HL-60 (cell line): ENCODE results near the gene METRN.
A peak's percentile ranks its signal among the peaks of the same experiment; 100 is the strongest.

Experiments
- DNase-seq, 2 experiments: peaks; one replicate each; pipeline ENCODE4 v3.0.0-alpha.2; 2010 to 2020; ENCODE audit warnings: low read depth in 1 of 2, low spot score in 1 of 2
- H3K27ac ChIP-seq: fragments of 250-450 bp; sonication (Bioruptor Pico); replicated peaks from 2 replicates; pipeline ENCODE4 v1.5.1; 2020; ENCODE audit warnings: mild to moderate bottlenecking, moderate library complexity
- H3K27me3 ChIP-seq: fragments of 250-450 bp; sonication (Bioruptor Pico); 2 replicates; pipeline ENCODE4 v1.5.1; 2021; ENCODE audit warnings: mild to moderate bottlenecking, moderate library complexity; ENCODE audit not compliant: insufficient read depth, poor library complexity, severe bottlenecking
- H3K4me3 ChIP-seq: replicated peaks from 2 replicates; pipeline ENCODE4 v1.5.1; 2011; ENCODE audit warnings: mild to moderate bottlenecking, control low read depth, low read length; ENCODE audit not compliant: insufficient read depth
- GABPA ChIP-seq: IDR thresholded peaks from 2 replicates; pipeline ENCODE4 v1.6.1; 2012; ENCODE audit warnings: low read depth
- POLR2AphosphoS5 ChIP-seq: IDR thresholded peaks from 2 replicates; pipeline ENCODE4 v1.6.1; 2012; ENCODE audit warnings: low read depth
- SPI1 ChIP-seq: IDR thresholded peaks from 2 replicates; pipeline ENCODE4 v1.6.1; 2012; ENCODE audit warnings: low read depth, mild to moderate bottlenecking, borderline replicate concordance
- TF ChIP-seq, protein P1 (sequence below): IDR thresholded peaks from one replicate; pipeline ENCODE4 v1.5.1; 2011; ENCODE audit warnings: low read length, control low read depth, inconsistent platforms; ENCODE audit not compliant: insufficient read depth
- TF ChIP-seq, protein P2 (sequence below): IDR thresholded peaks from 2 replicates; pipeline ENCODE4 v1.6.1; 2012; ENCODE audit warnings: low read depth; ENCODE audit not compliant: insufficient replicate concordance

METRN gene

DNA sequence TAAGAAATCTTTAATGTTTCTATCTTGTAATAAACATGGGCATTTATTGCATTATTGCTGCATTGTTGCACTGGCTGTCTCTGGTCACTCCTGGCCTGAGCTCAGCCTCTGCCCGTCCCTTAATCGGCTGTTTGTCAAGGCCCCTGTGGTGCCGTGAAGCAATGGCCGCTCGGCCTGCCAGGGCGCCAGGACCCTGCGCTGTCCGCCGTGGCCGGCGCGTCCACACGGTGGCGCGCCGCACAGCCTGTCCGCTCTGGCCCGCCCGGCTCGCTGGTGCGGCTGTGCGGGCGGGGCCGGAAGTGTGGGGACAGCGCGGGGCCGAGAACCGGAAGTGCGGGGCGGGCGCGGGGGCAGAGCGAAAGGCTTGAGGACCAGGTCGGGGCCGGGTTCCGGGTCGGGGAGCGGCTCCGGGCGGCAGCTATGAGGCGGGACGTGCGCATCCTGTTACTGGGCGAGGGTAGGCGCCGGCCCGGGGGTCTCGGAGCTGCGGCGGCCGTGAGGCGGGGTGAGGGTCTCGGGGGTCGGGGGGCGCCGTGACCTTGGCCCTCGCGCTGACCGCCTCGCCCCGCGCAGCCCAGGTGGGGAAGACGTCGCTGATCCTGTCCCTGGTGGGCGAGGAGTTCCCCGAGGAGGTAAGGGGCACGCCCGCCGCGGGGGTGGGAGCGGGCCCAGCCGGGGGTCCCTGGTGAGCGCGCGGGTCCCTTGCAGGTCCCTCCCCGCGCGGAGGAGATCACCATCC, 47.0 kb upstream of the METRN start, which contains the start of gene RHOT2:
TSS of gene RHOT2 (plus strand) at position 353 of the 739 bp plus-strand sequence. CDS start at position 421, 68 bp downstream.
- H3K4me3 ChIP-seq = peak within 1 kb of the TSS; percentile 97
- TF ChIP-seq GABPA (peak; percentile 95), POLR2AphosphoS5 (peak; percentile 56), SPI1 (peak; percentile 46; the same call in 1 of the 2 replicates)
- TF ChIP-seq, protein P1, sequence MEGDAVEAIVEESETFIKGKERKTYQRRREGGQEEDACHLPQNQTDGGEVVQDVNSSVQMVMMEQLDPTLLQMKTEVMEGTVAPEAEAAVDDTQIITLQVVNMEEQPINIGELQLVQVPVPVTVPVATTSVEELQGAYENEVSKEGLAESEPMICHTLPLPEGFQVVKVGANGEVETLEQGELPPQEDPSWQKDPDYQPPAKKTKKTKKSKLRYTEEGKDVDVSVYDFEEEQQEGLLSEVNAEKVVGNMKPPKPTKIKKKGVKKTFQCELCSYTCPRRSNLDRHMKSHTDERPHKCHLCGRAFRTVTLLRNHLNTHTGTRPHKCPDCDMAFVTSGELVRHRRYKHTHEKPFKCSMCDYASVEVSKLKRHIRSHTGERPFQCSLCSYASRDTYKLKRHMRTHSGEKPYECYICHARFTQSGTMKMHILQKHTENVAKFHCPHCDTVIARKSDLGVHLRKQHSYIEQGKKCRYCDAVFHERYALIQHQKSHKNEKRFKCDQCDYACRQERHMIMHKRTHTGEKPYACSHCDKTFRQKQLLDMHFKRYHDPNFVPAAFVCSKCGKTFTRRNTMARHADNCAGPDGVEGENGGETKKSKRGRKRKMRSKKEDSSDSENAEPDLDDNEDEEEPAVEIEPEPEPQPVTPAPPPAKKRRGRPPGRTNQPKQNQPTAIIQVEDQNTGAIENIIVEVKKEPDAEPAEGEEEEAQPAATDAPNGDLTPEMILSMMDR = peak; percentile 75
- TF ChIP-seq, protein P2, sequence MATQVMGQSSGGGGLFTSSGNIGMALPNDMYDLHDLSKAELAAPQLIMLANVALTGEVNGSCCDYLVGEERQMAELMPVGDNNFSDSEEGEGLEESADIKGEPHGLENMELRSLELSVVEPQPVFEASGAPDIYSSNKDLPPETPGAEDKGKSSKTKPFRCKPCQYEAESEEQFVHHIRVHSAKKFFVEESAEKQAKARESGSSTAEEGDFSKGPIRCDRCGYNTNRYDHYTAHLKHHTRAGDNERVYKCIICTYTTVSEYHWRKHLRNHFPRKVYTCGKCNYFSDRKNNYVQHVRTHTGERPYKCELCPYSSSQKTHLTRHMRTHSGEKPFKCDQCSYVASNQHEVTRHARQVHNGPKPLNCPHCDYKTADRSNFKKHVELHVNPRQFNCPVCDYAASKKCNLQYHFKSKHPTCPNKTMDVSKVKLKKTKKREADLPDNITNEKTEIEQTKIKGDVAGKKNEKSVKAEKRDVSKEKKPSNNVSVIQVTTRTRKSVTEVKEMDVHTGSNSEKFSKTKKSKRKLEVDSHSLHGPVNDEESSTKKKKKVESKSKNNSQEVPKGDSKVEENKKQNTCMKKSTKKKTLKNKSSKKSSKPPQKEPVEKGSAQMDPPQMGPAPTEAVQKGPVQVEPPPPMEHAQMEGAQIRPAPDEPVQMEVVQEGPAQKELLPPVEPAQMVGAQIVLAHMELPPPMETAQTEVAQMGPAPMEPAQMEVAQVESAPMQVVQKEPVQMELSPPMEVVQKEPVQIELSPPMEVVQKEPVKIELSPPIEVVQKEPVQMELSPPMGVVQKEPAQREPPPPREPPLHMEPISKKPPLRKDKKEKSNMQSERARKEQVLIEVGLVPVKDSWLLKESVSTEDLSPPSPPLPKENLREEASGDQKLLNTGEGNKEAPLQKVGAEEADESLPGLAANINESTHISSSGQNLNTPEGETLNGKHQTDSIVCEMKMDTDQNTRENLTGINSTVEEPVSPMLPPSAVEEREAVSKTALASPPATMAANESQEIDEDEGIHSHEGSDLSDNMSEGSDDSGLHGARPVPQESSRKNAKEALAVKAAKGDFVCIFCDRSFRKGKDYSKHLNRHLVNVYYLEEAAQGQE = peak; percentile 44
- peak within 1 kb of the TSS; percentile 76 for H3K27ac ChIP-seq
- H3K27me3 ChIP-seq = no peaks in the 10 kb centered on the region
- DNase-seq = peak in 1 of 2 experiments; percentile 90

DNA sequence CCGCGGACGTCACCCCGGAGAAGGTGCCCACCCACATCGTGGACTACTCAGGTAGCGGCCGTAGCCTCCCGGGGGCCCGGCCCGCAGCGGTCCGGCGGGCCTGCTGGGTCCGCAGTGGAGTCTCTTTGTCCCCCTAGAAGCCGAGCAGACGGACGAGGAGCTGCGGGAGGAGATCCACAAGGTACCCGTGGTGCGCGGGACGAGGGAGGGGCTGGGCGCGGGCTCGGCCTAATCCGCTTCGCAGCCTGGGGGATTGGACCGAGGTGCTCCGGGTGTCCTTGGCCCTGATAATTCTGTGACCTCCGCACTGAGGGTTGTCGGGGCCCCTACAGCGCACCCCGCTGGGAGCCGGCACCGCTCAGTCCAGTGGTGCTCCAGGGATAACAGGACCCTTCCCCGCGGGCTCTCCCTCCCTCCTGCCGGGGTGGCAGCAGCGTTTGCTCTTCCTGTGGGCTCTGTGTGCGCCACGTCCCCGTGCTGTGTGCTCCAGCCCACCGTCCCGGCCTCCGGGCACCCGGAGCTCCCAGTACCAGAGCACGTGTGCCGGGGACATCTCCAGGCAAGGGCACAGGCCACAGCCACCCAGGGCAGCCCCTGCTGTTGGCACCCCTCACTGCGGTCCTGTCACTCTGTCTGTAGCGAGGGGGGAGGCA, 46.3 kb upstream of the METRN start:
- TF ChIP-seq SPI1 = no peak
- no peak for TF ChIP-seq GABPA
- TF ChIP-seq, protein P2 = no peak
- TF ChIP-seq, protein P1 = no peak
- TF ChIP-seq POLR2AphosphoS5 = no peak
- Histone ChIP-seq H3K4me3 (peak overlapping the region; percentile 97), H3K27ac (peak overlapping the region; percentile 76), H3K27me3 (no peaks in the 10 kb centered on the region)
- no peak for DNase-seq

DNA sequence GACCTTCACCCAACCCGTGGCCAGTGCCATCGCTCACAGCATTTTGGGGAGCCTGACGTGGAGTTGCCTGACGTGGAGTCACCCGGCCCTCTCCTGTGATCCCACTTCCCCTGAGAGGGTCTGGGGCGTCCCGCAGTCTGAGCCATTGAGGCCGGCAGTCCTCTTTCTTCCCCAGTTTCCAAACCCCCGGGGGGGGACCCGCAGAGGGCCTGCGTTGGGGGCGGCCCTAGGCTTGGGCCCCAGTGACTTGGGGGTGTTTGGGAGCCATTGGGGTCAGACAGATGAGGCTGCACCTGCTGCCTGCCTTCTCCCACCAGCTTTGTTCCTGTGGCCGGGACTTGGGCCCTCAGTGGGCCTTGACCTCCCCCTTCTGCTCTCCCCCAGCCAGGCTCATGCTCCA, 45.3 kb upstream of the METRN start:
- no peak for DNase-seq

More for the DNA sequence above, 45.3 kb upstream of the METRN start:
- H3K4me3 ChIP-seq = no peak overlapping the region; the same call in 1 of the 2 replicates
- H3K27me3 ChIP-seq = no peaks in the 10 kb centered on the region
- TF ChIP-seq, protein P1 = no peak
- TF ChIP-seq, protein P2 = no peak
- no peak for TF ChIP-seq GABPA
- no peak for TF ChIP-seq SPI1
- no peak for TF ChIP-seq POLR2AphosphoS5
- H3K27ac ChIP-seq = no peak overlapping the region
